MM.1S (cell line): ENCODE data around the gene GSDMA.

Experiments used
- CTCF ChIP-seq: fragments of 300-600 bp; sonication (generic); IDR thresholded peaks from 2 replicates; pipeline ENCODE4 v1.5.1; 2016; ENCODE audit warnings: antibody characterized with exemption, low read length, mixed read lengths
- EZH2phosphoT487 ChIP-seq: fragments of 300-600 bp; sonication (generic); IDR thresholded peaks from 2 replicates; pipeline ENCODE4 v1.6.1; 2018; ENCODE audit warnings: antibody characterized with exemption, low read length

- TF ChIP-seq CTCF (no peak), EZH2phosphoT487 (no peak)
Observed at GRCh38 chr17:39951924-39952679, 10.7 kb upstream of the GSDMA start.
